T-helper 9 cell (primary cell): ENCODE results near the gene ASF1B.
"Not testable (repeated sequence)": the region's sequence is repeated elsewhere in the genome, so short reads cannot be mapped to it uniquely, and the experiment has no call there.

Experiments used
- DNase-seq: peaks from one replicate; pipeline ENCODE4 v3.0.0-alpha.2; 2020

Gene ASF1B

DNA sequence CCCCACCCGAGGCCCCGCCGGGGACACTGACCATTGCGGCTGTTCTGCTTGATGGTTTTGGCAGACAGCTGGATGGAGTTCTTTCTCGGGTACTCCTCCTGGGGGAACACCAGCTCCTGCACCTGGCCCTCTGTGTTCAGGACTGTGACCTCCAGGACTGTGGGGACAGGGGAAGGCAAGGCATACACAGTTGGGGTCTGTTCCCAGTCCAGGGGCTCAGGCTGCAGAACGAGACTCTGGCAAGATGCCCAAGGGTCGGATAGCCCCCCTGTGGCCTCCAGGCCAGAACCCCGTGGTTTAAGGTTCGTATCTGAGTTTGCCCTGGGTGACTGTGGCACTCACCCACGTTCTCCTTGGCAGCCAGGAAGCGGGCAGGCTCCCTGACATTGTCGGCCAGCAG, 22.7 kb upstream of the ASF1B start:
- no peak for DNase-seq

DNA sequence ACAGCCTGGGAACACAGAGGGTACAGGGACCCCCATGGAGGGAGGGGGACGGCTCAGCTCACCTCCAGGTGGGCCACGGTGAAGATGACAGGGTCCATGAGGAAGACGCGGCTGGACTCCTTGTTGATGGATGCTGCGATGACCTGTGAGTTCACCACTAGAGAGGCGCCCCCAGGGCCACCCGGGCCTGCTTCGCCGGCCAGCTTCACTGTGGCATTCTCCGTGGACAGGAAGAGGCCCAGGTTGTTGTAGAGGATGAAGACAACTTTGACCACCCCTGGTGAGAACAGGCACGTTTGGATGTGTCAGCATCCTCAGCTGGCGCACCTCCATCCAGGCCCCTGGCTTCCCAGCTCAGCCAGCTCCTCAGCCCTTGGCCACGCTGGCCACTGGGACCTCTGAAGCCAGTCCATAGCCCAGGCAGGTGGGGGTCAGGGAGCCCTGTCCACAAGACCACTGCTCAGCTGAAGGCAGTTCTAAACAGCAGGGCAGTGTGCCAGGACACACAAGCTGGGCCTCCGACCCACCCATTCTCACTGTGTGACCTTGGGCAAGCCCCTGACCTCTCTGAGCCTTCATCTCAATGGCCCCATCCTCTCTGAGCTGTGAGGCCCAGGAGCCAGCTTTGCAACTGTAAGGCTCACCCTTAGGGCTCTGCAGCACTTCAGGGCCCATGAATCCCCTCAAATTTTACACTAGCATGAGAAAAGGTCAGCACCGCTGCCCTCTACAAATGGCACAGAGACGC, 22.1 kb upstream of the ASF1B start:
- DNase-seq = no peak

DNA sequence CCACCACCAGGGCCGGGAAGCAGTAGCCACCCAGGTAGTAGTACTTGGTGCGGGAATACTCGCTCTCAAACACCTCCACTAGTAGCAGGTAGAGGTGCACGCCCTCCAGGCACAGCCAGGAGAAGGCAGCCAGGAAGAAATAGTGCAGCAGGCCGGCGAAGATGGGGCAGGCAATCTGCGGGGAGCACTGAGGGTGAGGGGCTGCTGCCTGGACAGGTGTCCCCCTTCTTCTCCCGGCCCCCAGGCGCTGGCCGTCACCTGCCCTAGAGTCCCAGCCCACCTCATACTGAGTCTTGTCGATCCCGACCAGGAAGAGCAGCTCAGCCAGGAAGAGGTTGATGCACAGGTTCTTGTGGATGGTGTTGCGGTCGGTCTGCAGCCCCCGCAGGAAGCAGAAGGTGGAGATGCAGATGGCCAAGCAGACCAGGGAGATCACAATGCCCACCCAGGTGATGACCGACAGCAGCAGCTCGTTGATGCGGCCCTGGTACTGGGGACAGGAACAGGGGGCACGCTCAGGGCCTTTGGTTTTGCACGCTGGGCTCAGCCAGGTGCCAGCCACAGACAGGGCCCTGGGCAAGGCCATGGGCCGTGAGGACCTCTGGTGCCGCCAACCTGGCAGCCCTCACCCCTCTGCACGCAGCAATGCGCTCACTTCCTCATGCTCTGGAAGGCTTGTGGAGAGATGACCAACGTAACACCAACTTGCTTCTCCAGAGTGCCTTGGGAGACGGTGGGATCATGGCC, 20.8 kb upstream of the ASF1B start:
- no peak for DNase-seq

DNA sequence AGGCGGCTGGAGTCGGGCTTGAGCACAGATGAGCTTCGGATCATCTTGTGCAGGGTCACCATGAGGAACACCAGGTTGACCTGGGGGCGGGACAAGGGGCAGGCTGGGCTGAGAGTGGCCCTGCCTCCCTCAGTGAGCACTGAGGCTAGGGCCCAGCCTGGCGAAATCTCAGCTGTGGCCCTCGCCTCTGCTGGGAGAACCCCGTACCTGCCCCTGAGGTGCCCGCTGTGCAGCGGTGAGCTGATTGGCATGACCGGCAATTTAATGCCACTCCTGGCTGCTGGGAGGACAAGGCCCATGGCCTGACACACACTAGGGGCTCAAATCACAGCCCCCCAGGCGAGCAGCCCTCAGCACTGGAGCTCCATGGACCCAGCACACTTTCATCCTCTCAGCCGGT, 19.7 kb upstream of the ASF1B start:
- DNase-seq = no peak

DNA sequence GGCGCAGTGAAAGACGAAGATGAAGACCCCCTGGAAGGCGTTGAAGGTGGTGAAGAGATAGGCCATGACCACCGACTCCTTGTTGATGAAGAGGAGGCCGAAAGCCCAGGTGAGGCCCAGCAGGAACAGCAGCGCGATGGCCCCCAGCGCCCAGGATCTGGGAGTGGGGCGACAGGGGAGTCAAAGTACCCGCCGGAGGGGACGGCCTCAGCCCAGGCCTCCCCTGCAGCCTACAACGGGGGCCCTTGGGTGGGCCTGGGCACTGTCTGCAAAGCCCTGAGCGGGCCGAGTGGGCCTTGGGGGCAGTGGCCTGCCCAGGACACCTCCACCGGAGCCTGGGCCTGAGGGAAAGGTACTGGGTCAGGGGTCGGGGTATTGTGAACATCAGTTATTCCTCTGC, 19.0 kb upstream of the ASF1B start:
- no peak for DNase-seq

DNA sequence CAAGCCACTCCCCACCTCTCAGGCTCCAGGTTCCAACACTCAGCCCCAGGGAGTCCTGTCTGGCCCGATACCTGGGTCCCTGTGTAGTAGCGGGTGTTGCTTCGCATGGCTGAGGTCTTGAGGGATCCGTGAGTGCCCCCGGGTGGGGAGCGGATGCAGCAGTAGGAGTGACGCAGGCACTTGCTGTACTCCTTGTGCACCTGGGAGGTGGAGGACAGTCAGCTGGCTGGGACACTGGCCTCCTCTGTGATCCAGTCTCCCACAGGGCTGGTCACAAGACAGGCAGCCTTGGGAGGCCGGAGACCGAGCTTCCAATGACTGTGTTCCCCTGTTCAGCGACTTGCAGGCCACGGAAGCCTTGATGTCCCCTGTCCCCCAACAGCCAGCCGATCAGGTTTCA, 16.3 kb upstream of the ASF1B start:
- DNase-seq = no peak

DNA sequence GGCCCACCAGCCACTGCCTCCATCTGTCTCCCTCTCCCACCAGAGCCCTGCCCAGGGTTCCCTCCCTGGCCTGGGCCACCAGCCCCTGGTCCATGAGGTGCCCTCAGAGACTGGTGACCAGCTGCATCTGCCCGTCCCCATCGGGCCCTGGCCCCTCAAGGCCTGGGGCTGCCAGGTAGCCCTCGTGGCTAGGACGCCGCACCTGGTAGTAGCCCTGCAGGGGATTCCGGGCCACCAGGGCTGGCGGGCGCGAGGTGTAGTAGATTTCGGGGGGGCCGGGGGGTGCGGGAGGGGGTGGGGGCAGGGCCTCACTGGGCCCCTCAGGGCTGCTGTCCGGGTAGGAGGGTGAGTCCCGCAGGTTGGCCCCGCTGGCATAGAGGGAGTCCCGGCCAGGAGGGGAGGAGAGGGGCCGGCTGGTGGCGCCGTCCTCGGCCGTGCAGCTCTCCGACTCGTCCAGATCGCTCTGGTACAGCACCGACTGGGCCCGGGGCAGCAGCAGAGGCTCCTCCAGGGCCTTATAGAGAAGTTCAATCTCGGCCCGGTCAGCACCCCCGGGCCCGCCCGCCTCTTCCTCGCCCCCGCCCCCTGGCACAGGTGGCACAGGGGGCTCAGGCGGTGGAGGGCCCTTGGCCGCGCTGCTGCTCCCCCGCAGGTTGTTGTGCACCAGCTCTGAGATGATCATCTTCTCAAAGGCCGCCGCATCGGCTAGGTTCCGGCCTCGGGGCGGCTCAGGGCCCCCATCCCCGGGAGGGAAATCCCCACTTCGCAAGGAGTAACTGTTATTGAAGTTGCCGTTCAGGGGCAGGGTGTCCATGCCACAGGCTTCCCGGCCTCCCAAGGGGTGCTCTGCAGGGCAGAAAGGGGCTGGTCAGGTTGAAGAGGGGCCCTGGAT, 14.6 kb upstream of the ASF1B start:
- DNase-seq = no peak

DNA sequence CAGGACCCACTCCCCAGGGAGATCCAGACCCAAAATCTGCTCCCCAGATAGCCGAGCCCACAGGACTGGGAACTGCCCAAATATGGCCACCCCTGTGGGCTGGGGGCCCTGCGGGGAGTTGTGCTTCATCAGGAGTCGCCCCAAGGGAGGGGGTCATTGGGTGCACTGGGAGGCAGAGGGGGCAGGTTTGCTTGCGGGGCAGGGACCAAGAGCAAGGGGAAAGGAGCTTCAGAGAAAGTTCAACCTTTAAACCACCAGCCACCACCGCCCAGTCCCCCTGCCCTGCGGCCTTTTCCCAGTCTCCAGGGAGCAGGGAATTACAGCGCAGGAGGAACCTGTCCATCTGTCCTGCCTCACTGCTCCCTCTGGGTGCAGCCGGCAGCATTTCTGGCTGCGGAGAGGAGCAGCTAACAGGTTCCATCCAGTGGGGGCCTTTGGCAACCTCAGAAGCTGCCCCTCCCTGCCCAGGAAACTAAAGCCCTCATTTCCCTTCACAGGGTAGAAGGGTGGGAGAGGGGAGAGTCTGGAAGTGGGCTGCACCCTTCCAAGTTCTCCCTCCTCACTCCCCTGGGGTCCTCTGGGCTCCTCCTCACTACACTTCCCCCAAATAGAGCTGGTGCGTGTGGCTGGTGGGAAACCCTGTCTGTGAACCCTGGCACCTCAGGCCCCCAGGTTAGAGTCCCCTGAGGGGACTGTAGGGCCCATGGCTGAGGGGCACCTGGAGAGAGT, 13.8 kb upstream of the ASF1B start:
- no peak for DNase-seq

DNA sequence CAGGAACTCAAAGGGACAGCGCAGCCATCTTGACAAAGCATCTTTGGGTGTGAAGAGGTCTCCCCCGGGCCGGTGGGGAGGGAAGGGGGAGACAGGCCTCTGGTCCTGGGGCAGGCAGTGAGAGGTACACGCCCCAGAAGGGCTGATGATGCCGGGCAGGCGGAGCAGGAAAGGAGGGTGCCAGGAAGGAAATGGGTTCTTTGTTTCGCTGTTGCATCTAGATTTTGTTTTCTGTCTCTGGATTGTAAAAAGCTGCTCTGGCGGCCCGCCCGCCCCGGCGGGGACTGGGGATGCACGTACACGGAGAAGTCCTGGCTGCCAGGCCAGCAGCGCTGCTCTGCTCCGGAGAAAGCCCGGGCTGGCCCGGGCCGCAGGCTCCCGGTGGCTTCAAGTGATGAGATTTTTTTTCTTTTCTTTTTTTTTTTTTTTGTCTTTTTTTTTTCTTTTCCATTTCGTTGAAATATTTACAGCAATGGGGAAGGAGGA, 13.2 kb upstream of the ASF1B start:
- peak; percentile 41 for DNase-seq

DNA sequence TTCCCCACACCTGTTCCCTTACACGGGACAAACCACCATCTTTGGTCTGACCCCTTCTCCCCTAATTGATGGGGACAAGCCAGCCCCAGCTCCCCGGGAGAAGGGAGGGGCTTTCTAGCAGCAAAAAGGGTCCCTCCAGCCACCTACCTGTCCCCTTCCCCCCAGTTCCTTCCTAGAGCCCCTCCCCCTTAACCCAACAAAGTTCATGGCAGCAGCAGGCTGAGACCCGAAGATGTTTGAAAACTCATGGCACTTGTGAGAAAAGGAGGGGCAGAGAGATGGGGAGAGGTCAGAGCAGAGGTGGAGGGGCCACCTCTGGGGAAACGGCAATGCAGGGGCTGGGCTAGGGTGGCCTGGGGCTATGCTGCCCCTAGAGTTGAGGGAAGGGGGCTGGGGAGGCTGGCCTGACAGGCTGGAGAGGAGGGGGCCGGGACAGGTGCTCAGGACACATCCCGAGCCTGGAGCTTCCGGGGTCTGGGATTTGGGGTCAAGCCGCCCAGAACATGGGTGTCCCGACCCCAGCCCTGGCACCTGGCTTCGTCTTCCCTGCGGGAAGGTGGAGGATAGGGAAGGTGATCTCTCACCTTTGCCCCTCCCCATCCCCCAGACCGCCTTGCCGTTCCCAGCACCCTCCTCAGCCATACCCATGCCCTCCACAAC, 12.5 kb upstream of the ASF1B start:
- DNase-seq = no peak

DNA sequence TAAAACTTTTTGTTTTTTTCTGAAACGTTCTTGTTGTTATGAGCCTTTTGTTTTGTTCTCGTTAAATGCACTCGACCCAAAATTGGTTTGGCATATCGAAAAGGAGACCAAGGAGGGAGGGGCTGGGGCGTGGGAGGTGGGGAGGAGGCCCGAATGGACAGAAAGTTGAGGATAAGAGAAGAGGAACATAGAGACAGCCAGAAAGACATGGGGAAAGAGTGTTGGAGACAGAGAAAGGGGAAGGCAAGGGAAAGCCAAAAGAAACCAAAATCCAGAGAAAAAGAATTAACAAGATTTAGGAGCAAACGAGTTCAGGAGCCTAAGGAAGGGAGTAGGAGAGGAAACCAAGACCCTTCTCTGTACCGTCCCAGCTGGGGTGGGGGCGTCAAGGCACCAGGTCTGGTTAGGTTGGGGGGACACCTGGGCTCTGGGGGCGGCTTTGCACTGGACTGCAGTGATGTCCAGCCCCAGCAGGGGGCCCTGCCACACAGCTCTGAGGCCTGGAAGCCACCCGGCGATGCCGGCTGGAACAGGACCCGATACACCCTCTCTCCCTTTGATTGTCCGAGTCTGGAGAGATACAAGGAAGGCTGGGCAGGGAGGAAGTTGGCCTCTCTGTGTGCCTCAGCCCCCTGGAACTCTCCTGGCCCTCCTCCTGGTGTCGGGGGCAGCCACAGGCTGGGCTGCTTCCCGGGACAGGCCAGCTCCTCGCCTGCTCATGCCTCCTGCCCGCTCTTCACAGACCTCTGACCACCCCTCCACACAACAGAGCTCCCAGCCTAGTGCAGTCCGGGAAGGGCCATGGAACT, 11.6 kb upstream of the ASF1B start:
- DNase-seq = peak; percentile 41

DNA sequence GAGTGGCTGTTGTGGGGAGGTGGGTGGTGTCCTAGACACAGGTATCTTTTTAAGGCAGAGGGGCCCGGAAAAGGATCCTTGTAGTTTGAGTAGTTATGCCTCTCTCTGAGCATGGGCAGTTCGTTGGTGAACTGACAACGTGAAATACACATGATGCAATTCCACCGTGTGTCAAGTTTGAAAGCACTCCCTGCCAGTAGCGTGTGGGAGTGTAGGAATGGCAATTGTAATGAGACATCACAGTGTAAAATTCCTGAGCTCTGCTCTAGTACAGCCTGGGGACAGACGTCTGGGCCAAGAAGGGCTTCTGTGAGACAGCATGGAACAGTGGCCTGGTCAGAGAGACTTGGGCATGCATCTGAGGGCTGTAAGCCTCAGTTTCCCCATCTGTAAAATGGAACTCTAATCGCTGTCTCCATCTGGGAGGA, 10.4 kb upstream of the ASF1B start:
- no peak for DNase-seq

DNA sequence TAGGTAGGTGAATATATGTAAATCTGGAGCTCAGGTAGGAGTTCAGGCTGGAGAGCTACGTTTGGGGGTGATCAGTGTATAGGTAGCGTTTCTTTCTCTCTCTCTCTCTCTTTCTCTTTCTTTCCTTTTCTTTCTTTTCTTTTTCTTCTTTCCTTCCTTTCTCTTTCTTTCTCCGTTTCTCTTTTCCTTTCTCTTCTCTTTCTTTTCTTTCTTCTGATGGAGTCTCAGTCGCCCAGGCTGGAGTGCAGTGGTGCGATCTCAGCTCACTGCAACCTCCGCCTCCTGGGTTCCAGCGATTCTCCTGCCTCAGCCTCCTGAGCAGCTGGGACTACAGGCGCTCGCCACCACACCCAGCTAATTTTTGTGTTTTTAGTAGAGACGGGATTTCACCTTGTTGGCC, 9.8 kb upstream of the ASF1B start:
- not testable (repeated sequence) for DNase-seq

DNA sequence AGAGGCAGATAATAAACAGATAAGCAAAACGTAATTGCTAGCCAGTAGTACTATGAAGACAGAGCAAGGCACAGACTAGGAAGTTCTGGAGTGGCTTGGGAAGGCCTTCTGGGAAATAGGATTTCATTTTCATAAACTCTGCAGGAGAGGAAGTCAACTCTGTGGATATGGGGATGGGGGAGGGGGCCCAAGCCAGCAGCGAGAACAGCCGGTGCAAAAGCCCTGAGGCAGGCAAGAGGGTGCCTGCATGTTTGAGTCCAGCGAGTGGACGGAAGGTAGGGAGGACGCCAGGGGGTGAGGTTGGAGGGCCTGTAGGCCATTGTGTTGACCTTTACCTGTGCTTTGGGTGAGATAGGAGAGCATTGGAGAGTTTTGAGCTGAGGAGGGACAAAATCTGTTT, 9.0 kb upstream of the ASF1B start:
- DNase-seq = no peak

DNA sequence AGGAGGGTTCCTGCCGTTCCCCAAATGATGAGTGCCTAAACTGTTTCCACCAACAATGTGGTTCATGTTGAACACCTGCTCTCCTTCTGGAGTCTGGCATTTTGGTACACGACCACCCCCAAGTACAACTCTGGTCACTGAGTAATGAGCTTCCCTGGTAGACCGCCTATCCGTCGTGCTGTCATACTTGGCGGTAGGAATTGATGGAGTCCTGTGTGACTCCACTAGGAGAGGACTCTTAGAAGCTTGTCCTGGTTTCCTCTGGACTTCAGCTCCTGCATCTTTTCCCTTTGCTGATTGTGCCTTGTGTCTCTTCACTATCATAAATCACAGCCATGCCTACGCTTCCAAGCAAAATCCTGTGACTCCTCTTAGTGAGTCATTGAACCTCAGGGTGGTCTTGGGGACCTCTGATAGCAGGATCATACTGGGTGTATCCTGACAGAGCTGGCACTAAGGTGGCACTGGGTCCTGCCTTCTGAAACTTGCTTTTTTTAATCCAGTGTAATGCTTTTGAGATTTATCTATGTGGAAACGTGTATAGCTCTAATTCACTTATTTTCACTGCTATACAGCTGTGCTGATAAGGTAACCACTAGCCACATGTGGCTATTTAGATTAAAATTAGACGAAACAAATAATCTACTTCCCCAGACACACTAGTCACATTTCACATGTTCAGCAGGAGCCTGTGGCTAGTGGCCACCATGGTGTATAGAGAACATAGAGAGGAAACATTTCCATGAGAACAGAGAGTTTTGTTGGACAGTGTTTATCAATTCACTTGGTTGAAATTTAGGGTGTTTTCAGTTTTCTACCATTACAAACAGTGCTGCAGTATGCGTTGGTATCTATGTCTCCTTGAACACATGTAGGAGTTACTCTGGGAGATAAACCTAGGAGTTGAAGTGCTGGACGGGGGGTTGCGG, 6.1 kb upstream of the ASF1B start:
- no peak for DNase-seq

DNA sequence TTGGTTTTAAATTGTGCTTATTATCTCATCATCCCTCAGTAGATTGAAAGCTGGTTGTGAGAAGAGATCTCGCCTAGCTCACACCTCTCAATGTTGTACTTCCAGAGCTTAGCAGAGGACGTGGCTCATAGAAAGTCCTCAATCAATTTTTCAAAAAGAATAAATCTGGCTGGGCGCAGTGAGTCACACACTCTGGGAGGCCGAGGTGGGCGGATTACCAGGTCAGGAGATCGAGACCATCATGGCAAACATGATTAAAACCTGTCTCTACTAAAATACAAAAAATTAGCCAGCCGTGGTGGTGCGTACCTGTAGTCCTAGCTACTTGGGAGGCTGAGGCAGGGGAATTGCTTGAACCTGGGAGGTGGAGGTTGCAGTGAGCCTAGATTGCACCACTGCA, 4.7 kb upstream of the ASF1B start:
- DNase-seq = no peak

DNA sequence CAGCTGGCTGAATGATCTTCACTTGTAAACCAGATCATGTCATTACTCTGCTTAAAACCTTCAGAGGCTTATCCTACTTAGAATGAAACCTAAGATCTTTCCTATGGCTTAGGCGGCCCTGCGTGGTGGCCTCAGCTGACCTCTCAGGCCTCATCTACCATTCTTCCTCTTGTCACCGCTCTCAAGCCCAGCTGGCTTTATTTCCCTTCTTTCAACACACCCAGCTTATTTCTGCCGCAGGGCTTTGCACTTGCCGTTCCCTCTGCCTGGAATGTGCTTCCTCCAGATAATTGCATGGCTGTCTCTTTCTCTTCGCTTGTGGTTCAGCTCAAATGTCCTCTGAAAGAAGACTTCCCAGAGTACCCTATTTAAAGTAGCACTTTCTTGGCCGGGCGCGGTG, 3.6 kb upstream of the ASF1B start:
- no peak for DNase-seq

DNA sequence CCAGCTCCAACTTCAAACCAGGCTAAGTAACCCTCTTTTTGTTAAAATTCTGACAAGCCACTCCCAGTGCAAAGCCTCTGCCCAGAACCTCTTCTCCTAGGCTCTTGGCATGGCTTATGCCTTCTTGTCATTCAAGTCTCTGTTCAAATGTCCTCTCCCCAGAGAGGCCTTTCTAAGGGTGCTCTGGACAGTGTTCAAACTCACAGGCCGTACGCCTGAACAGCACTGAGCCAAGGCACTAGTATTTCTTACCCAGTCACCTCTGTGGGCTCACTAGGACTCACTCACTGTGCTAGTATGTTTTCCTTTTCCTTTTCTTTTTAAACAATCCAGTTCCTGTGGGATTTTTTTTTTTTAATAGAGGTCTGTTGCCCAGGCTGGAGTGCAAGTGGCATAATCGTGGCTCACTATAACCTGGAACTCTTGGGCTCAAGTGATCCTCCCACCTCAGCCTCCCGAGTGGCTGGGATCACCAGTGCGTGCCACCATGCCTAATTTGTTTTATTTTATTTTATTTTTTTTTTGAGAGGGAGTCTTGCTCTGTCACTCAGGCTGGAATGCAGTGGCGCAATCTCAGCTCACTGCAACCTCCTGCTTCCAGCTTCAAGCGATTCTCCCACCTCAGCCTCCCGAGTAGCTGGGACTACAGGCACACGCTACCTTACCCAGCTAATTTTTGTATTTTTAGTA, 2.3 kb upstream of the ASF1B start:
- DNase-seq = no peak

DNA sequence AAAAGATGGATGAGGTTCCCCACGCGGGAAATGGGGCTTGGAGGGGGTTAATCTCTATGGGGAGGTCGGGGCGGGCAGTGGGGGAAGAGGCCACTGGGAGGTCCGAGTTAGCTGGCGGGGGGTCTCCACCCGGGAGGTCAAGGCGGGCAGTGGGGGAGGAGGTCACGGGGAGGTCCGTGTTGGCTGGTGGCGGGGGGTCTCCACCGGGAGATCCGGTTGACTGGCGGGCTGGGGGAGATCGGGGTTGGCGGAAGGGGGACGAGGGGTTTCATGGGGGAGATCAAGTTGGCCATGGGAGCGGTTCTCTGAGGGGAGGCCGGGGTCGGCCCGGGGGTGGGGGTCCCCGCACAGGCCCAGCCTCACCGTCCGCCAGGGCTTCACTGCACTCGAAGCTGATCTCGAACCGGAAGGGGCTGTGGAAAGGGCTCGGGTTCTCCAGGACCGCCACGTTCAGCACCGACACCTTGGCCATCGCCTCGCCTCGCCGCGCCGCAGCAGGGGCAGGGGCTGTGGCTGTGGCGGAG, 342 bp downstream of the ASF1B start:
- DNase-seq = no peak
